SH-SY5Y (cell line): ENCODE measurements around the gene GBX2.

ENCODE experiments used
- GATA2 ChIP-seq: IDR thresholded peaks from 2 replicates; pipeline ENCODE4 v1.6.1; 2011; ENCODE audit warnings: mild to moderate bottlenecking, low read depth, low read length
- GATA3 ChIP-seq: IDR thresholded peaks from 2 replicates; pipeline ENCODE4 v1.6.1; 2011; ENCODE audit warnings: low read depth, mild to moderate bottlenecking, low read length, moderate library complexity

GRCh38 chr2:236129935-236130334, 38.3 kb downstream of the GBX2 start:
- TF ChIP-seq GATA3 (no peak), GATA2 (no peak)
